Uterus (tissue), 2 donors: ENCODE measurements around the gene COL19A1.

Source experiments
- CTCF ChIP-seq, 4 experiments: fragments of 200-600 bp in 2 of 4; fragments of 450-650 bp in 2 of 4; sonication (generic) in 2 of 4; IDR thresholded peaks; one replicate each; pipeline ENCODE4 v1.5.1; 2016 to 2019; ENCODE audit warnings: antibody characterized with exemption in 4 of 4, mild to moderate bottlenecking in 2 of 4, moderate library complexity in 1 of 4
- POLR2A ChIP-seq, 2 donors: fragments of 450-650 bp; IDR thresholded peaks; one replicate each; pipeline ENCODE4 v1.6.1; 2016; ENCODE audit warnings: antibody characterized with exemption in 2 of 2, mild to moderate bottlenecking in 1 of 2, moderate library complexity in 1 of 2

- TF ChIP-seq POLR2A (IDR thresholded peaks at IDR 0.05) (no peak), CTCF (IDR thresholded peaks at IDR 0.05) (no peak)
These were observed 293.9 kb downstream of the COL19A1 start for GRCh38 chr6:70160276-70160675.
